Tibial nerve (tissue), 4 donors: ENCODE results near the gene SLC35F1.

Experiments used
- CTCF ChIP-seq, 5 experiments: fragments of 200-600 bp in 3 of 5; fragments of 450-650 bp in 2 of 5; sonication (generic) in 3 of 5; IDR thresholded peaks; one replicate each; pipeline ENCODE4 v1.5.1; 2016 to 2019; ENCODE audit warnings: antibody characterized with exemption in 5 of 5, mild to moderate bottlenecking in 3 of 5, moderate library complexity in 2 of 5
- EP300 ChIP-seq, 2 donors: sonication (generic); formaldehyde crosslinking; IDR thresholded peaks; one replicate each; pipeline ENCODE4 v1.6.1; 2017; ENCODE audit warnings: antibody characterized with exemption in 2 of 2, mild to moderate bottlenecking in 1 of 2
- POLR2A ChIP-seq, 2 donors: fragments of 450-650 bp; IDR thresholded peaks; one replicate each; pipeline ENCODE4 v1.6.1; 2017; ENCODE audit warnings: antibody characterized with exemption in 2 of 2, mild to moderate bottlenecking in 2 of 2, moderate library complexity in 2 of 2

GRCh38 chr6:117958536-117958935, 51.5 kb downstream of the SLC35F1 start:
- no peak for TF ChIP-seq CTCF (IDR thresholded peaks at IDR 0.05)
- no peak for TF ChIP-seq EP300 (IDR thresholded peaks at IDR 0.05)
- no peak for TF ChIP-seq POLR2A (IDR thresholded peaks at IDR 0.05)
